Right lobe of liver (tissue), 4 donors: ENCODE results near the gene MCRIP1.

Experiments
- CTCF ChIP-seq, 4 donors: fragments of 200-600 bp in 3 of 4; fragments of 450-650 bp in 1 of 4; IDR thresholded peaks; one replicate each; pipeline versions ENCODE4 v1.5.1 to v1.8.0; 2016 to 2022; ENCODE audit warnings: antibody characterized with exemption in 4 of 4, mild to moderate bottlenecking in 2 of 4
- POLR2A ChIP-seq: fragments of 450-650 bp; IDR thresholded peaks from one replicate; pipeline ENCODE4 v1.6.1; 2017; ENCODE audit warnings: antibody characterized with exemption, mild to moderate bottlenecking
- donor health status: DM: no; HTN: no; CAD: no.
- donor health status: DM: no; HTN: no; CAD: no.
- donor health status: DM: no; HTN: yes; CAD: no.

GRCh38 chr17:81860756-81861568 is 27.9 kb upstream of the MCRIP1 start:
- TF ChIP-seq CTCF (IDR thresholded peaks at IDR 0.05) (peak in 2 of 4 donors; percentile 14 to 31), POLR2A (peak; percentile 97)
